ENCODE data around the gene GRK5. TPM values are rescaled to one million over a fixed set of nuclear protein-coding genes. Genes with fewer than 3 reads are reported as not detected.

The GRK5 gene
- total RNA-seq, 1 donor from 2014 or later = 21.3 TPM

GRCh38 chr10:119505131-119505551, 297.8 kb downstream of the GRK5 start:
- TF ChIP-seq, protein P1, sequence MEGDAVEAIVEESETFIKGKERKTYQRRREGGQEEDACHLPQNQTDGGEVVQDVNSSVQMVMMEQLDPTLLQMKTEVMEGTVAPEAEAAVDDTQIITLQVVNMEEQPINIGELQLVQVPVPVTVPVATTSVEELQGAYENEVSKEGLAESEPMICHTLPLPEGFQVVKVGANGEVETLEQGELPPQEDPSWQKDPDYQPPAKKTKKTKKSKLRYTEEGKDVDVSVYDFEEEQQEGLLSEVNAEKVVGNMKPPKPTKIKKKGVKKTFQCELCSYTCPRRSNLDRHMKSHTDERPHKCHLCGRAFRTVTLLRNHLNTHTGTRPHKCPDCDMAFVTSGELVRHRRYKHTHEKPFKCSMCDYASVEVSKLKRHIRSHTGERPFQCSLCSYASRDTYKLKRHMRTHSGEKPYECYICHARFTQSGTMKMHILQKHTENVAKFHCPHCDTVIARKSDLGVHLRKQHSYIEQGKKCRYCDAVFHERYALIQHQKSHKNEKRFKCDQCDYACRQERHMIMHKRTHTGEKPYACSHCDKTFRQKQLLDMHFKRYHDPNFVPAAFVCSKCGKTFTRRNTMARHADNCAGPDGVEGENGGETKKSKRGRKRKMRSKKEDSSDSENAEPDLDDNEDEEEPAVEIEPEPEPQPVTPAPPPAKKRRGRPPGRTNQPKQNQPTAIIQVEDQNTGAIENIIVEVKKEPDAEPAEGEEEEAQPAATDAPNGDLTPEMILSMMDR (IDR thresholded peaks at IDR 0.05) = no peak
- H3K27me3 Mint-ChIP-seq = no peaks in the 10 kb centered on the region
- H3K36me3 Mint-ChIP-seq (ENCODE audit: low read depth) = peaks cover 22% of the 10 kb centered on the region
- H3K27ac Mint-ChIP-seq = no peak overlapping the region
- H3K9me3 Mint-ChIP-seq = no peaks in the 10 kb centered on the region
- peaks cover 13% of the 10 kb centered on the region for H3K4me1 Mint-ChIP-seq
- no peak for DNase-seq
- H3K4me3 Mint-ChIP-seq = no peak overlapping the region
- no peak for ATAC-seq (ENCODE audit: low read depth)
- intact Hi-C loops (cut with micrococcal nuclease) = no loop called here
- POLR2A ChIA-PET = interaction anchor here (0.7 kb wide), 1 partner anchor 18 kb away, joined by 5 read pairs; no protein-coding TSS in a partner anchor
- CTCF ChIA-PET = no interaction called here

Other genes starting within 250 kb of the GRK5 start
- 0.15 and 0.33 TPM in 2 replicates for gene NANOS1, start 177.9 kb upstream of the GRK5 start, total RNA-seq
- gene EIF3A, start 126.8 kb upstream of the GRK5 start, total RNA-seq = 109 and 114 TPM in 2 replicates
- 14.4 and 15.0 TPM in 2 replicates for gene DENND10, start 103.5 kb upstream of the GRK5 start, total RNA-seq
- gene SFXN4, start 41.9 kb upstream of the GRK5 start, total RNA-seq = 18.4 and 21.7 TPM in 2 replicates
- 62.8 and 63.7 TPM in 2 replicates for gene PRDX3, start 28.8 kb upstream of the GRK5 start, total RNA-seq

Data from activated B cell treated with CpG ODN at 0.5 μM for 24 hours (primary cell).